BJ (cell line): ENCODE data around the gene CLDN19. TPM values are rescaled to one million over a fixed set of nuclear protein-coding genes. Genes with fewer than 3 reads are reported as not detected.
A peak's percentile ranks its signal among the peaks of the same experiment; 100 is the strongest.
"Not testable (repeated sequence)": the region's sequence is repeated elsewhere in the genome, so short reads cannot be mapped to it uniquely, and the experiment has no call there.

Experiments
- CTCF ChIA-PET: fragments of 350-600 bp; formaldehyde crosslinking; extraction: SDS; loops from one replicate; lab custom pipeline; 2021; ENCODE audit warnings: antibody characterized with exemption, inconsistent platforms; lab: Yijun Ruan, JAX
- POLR2A ChIA-PET: fragments of 300-600 bp; sonication (Branson Sonifier 250); formaldehyde crosslinking; extraction: SDS; loops from one replicate; lab custom pipeline; 2021; ENCODE audit warnings: antibody characterized with exemption; lab: Charles Lee
- DNase-seq: peaks from one replicate; pipeline ENCODE4 v3.0.0-alpha.2; 2011; ENCODE audit warnings: low read depth
- H3K27me3 ChIP-seq: 2 replicates; pipeline ENCODE4 v1.6.0; 2011; ENCODE audit warnings: low read length; ENCODE audit not compliant: control insufficient read depth, insufficient read depth
- H3K36me3 ChIP-seq: 2 replicates; pipeline ENCODE4 v1.5.1; 2011; ENCODE audit warnings: low read length; ENCODE audit not compliant: control insufficient read depth, insufficient read depth
- H3K4me3 ChIP-seq: 2 replicates; pipeline ENCODE4 v1.5.1; 2011; ENCODE audit warnings: low read depth, mild to moderate bottlenecking, control low read depth, low read length
- CTCF ChIP-seq: IDR thresholded peaks from 2 replicates; pipeline ENCODE4 v1.5.1; 2011; ENCODE audit warnings: low read depth, mild to moderate bottlenecking, control low read depth, inconsistent platforms, low read length, moderate library complexity; ENCODE audit not compliant: insufficient read depth
- polyA plus RNA-seq: library from polyadenylated mRNA; depleted of rRNA; stranded (reverse); fragments of >200 nt; gene quantifications from 2 replicates; pipeline ENCODE4 v1.2.3, GENCODE V29; 2011

The CLDN19 gene
- polyA plus RNA-seq, 1 experiment: not detected

- no peak for DNase-seq
- ChIA-PET POLR2A (no interaction called here), CTCF (interaction anchor here (0.6 to 2.7 kb wide), 12 partner anchors 9 to 413 kb away, joined by 3 to 17 read pairs (median 3); partner anchors contain the start of genes C1orf50 and P3H1)
- peak; percentile 80 for TF ChIP-seq CTCF
- no peak overlapping the region for H3K4me3 ChIP-seq
- no peaks in the 10 kb centered on the region for H3K27me3 ChIP-seq
- H3K36me3 ChIP-seq: peaks cover 46% of the 10 kb centered on the region
Measured at GRCh38 chr1:42756956-42757891, 17.2 kb upstream of the CLDN19 start.

- CTCF ChIA-PET: interaction anchor here (0.5 to 1.5 kb wide), 4 partner anchors 10 to 580 kb away, joined by 3 to 5 read pairs (median 3); no protein-coding TSS in a partner anchor
- H3K27me3 ChIP-seq: no peaks in the 10 kb centered on the region
- no peak overlapping the region for H3K4me3 ChIP-seq
- no peak for DNase-seq
- POLR2A ChIA-PET: no interaction called here
- peaks cover 54% of the 10 kb centered on the region for H3K36me3 ChIP-seq
- no peak for TF ChIP-seq CTCF
Measured at GRCh38 chr1:42753070-42753469, 13.0 kb upstream of the CLDN19 start.

GRCh38 chr1:42752284-42752683 lies 12.2 kb upstream of the CLDN19 start:
- ChIA-PET CTCF (interaction anchor here (1.4 to 1.5 kb wide), 3 partner anchors 12 to 579 kb away, joined by 3 to 5 read pairs (median 3); no protein-coding TSS in a partner anchor), POLR2A (no interaction called here)
- no peaks in the 10 kb centered on the region for H3K27me3 ChIP-seq
- no peak for DNase-seq
- peaks cover 55% of the 10 kb centered on the region for H3K36me3 ChIP-seq
- no peak overlapping the region for H3K4me3 ChIP-seq
- TF ChIP-seq CTCF: no peak

GRCh38 chr1:42751511-42752070 lies 11.6 kb upstream of the CLDN19 start:
- DNase-seq, H3K4me3 ChIP-seq, POLR2A ChIA-PET, H3K27me3 ChIP-seq: not testable (repeated sequence)
- peaks cover 58% of the 10 kb centered on the region for H3K36me3 ChIP-seq
- CTCF ChIA-PET: interaction anchor here (1.4 to 1.5 kb wide), 2 partner anchors 13 to 68 kb away, joined by 3 to 5 read pairs; no protein-coding TSS in a partner anchor

GRCh38 chr1:42750041-42750440 lies 10.0 kb upstream of the CLDN19 start:
- TF ChIP-seq CTCF: no peak
- CTCF ChIA-PET: no interaction called here

More at GRCh38 chr1:42750041-42750440, 10.0 kb upstream of the CLDN19 start:
- H3K4me3 ChIP-seq: no peak overlapping the region
- DNase-seq: no peak
- H3K36me3 ChIP-seq: peaks cover 53% of the 10 kb centered on the region
- POLR2A ChIA-PET: no interaction called here
- no peaks in the 10 kb centered on the region for H3K27me3 ChIP-seq
